Keratinocyte (primary cell): Measurements from ENCODE around the gene RAPGEFL1. TPM values are rescaled to one million over a fixed set of nuclear protein-coding genes. Genes with fewer than 3 reads are reported as not detected.

Experiments
- DNase-seq: peaks from one replicate; pipeline ENCODE4 v3.0.0-alpha.2; 2011; ENCODE audit warnings: low read depth, missing footprints, low spot score
- FAIRE-seq: peaks from 2 replicates; lab custom pipeline; 2011; peaks lifted over from hg19 to GRCh38; lab: Jason Lieb, UNC
- H2AFZ ChIP-seq: 2 replicates; pipeline ENCODE4 v1.6.0; 2012; ENCODE audit warnings: low read length, control low read depth, inconsistent platforms; ENCODE audit not compliant: control insufficient read depth
- H3K27ac ChIP-seq: 2 replicates; pipeline ENCODE4 v1.5.1; 2011; ENCODE audit warnings: low read length; ENCODE audit not compliant: control insufficient read depth, insufficient read depth
- H3K27me3 ChIP-seq: 3 replicates; pipeline ENCODE4 v1.6.0; 2011; ENCODE audit warnings: low read length; ENCODE audit not compliant: control insufficient read depth, insufficient read depth; ENCODE audit errors: extremely low read depth
- H3K36me3 ChIP-seq, 2 experiments: 2 replicates in 1 of 2; 3 replicates in 1 of 2; pipeline ENCODE4 v1.5.1; 2011; ENCODE audit warnings: low read length in 2 of 2, mild to moderate bottlenecking in 1 of 2; ENCODE audit not compliant: control insufficient read depth in 2 of 2, insufficient read depth in 2 of 2; ENCODE audit errors: extremely low read depth in 1 of 2
- H3K4me1 ChIP-seq: 3 replicates; pipeline ENCODE4 v1.5.1; 2011; ENCODE audit warnings: low read length; ENCODE audit not compliant: control insufficient read depth, insufficient read depth; ENCODE audit errors: extremely low read depth
- H3K4me2 ChIP-seq: 3 replicates; pipeline ENCODE4 v1.6.0; 2011; ENCODE audit warnings: low read depth, low read length; ENCODE audit not compliant: control insufficient read depth, insufficient read depth; ENCODE audit errors: extremely low read depth
- H3K4me3 ChIP-seq, 3 experiments: fragments of 200-600 bp in 1 of 3; sonication (generic) in 1 of 3; 2 replicates in 2 of 3; 3 replicates in 1 of 3; pipeline ENCODE4 v1.5.1; 2011 to 2016; ENCODE audit warnings: low read length in 3 of 3, mild to moderate bottlenecking in 3 of 3, control low read depth in 2 of 3, inconsistent platforms in 1 of 3, low read depth in 1 of 3, mixed read lengths in 1 of 3, mixed run types in 1 of 3, moderate library complexity in 1 of 3; ENCODE audit not compliant: control insufficient read depth in 2 of 3, insufficient read depth in 2 of 3; ENCODE audit errors: extremely low read depth in 1 of 3
- H3K79me2 ChIP-seq: 2 replicates; pipeline ENCODE4 v1.6.0; 2012; ENCODE audit warnings: low read length; ENCODE audit not compliant: control insufficient read depth, insufficient read depth
- H3K9ac ChIP-seq: 3 replicates; pipeline ENCODE4 v1.6.0; 2011; ENCODE audit warnings: low read length; ENCODE audit not compliant: control insufficient read depth, insufficient read depth; ENCODE audit errors: extremely low read depth
- H3K9me1 ChIP-seq: 3 replicates; pipeline ENCODE4 v1.6.0; 2011; ENCODE audit warnings: low read length; ENCODE audit not compliant: control insufficient read depth, insufficient read depth; ENCODE audit errors: extremely low read depth
- H3K9me3 ChIP-seq: 2 replicates; pipeline ENCODE4 v1.5.1; 2012; ENCODE audit warnings: low read depth, low read length; ENCODE audit not compliant: control insufficient read depth
- H4K20me1 ChIP-seq: 3 replicates; pipeline ENCODE4 v1.6.0; 2011; ENCODE audit warnings: low read length; ENCODE audit not compliant: control insufficient read depth, insufficient read depth; ENCODE audit errors: extremely low read depth
- EZH2 ChIP-seq: IDR thresholded peaks from one replicate; pipeline ENCODE4 v1.6.1; 2012; ENCODE audit warnings: inconsistent platforms, mild to moderate bottlenecking, low read length, moderate library complexity
- dilution Hi-C: fragments of 300-500 bp; cut with MboI; formaldehyde crosslinking; loops from one replicate; pipeline ENCODE4 v1.7.0; 2020; ENCODE audit warnings: low sequenced_read_pairs; ENCODE audit not compliant: extremely low pct_ligation_motif_present
- polyA plus RNA-seq, 5 experiments: library from polyadenylated mRNA; depleted of rRNA in 3 of 5; stranded (reverse) in 3 of 5; stranded (forward) in 1 of 5; unstranded in 1 of 5; fragments of >200 nt; gene quantifications; 1 replicate in 1 of 5; 2 replicates in 3 of 5; 3 replicates in 1 of 5; pipeline versions ENCODE4 v1.2.1 to v1.2.3, GENCODE V29; 2011 to 2012; ENCODE audit warnings: missing spikeins in 2 of 5, low read depth in 1 of 5, low replicate concordance in 1 of 5
- TF ChIP-seq, protein P1 (sequence below), 3 experiments: IDR thresholded peaks in 1 of 3; conservative IDR thresholded peaks in 1 of 3; optimal IDR thresholded peaks in 1 of 3; 2 replicates in 2 of 3; 3 replicates in 1 of 3; pipeline versions ENCODE3 to v1.5.1; 2011; ENCODE audit warnings: low read length in 3 of 3, mild to moderate bottlenecking in 3 of 3, moderate library complexity in 2 of 3, control low read depth in 1 of 3, inconsistent platforms in 1 of 3; ENCODE audit not compliant: insufficient read depth in 2 of 3; ENCODE audit errors: extremely low read depth in 1 of 3

RAPGEFL1 gene
- polyA plus RNA-seq, 1 donor (not counting 4 experiments of a cell fraction or from before 2014, with no cell fraction given): 21.8 TPM

DNA sequence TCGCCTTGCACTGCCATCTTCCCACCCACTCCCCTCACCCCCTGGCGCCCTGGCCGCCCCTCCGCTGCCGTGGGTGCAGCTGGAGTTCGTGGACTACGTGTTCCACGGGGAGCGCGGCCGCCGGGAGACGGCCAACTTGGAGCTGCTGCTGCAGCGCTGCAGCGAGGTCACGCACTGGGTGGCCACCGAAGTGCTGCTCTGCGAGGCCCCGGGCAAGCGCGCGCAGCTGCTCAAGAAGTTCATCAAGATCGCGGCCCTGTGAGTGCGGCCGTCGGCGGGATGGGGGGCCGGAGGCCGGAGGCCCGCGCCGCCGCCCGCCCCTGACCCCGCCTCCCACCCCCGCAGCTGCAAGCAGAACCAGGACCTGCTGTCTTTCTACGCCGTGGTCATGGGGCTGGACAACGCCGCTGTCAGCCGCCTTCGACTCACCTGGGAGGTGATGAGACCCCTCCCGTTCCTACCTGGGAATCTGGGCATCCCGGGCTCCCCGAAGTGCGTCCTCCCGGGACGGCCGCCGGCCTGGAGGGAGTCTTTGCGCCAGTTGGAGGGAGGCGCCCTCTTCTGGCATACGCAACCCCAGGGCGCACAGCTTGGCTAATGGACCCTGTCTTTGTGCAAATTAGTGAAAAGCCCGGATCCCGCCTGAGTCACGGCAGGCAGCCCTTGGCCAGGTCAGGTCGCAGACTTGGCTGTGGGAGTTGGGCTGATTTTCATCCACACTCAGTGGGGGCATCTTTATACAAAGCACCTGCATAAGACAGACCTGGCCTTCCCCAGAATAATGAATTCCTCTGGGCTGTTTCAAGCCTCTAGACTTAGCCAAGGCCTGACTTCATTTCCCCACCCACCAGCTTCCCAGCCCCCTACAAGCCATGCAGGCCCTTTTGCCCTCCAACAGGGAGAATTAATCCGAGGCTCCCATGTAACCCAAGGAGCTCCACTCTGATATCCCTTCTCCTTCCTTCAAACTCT lies 14.3 kb downstream of the RAPGEFL1 start:
- Histone ChIP-seq H3K36me3 (peaks cover 16 to 17% of the 10 kb centered on the region in 2 experiments), H3K4me3 (peak overlapping the region in 2 of 3 experiments; percentile 35 to 62), H3K4me2 (peak overlapping the region; percentile 63), H3K9ac (peak overlapping the region; percentile 12), H3K4me1 (peaks cover 16% of the 10 kb centered on the region), H3K9me1 (no peaks in the 10 kb centered on the region), H3K27ac (no peak overlapping the region), H4K20me1 (no peaks in the 10 kb centered on the region), H3K9me3 (no peaks in the 10 kb centered on the region), H3K27me3 (no peaks in the 10 kb centered on the region), H3K79me2 (no peaks in the 10 kb centered on the region), H2AFZ (no peak overlapping the region)
- DNase-seq: no peak
- dilution Hi-C loops: no loop called here
- no peak for FAIRE-seq
- TF ChIP-seq EZH2: no peak
- TF ChIP-seq, protein P1, sequence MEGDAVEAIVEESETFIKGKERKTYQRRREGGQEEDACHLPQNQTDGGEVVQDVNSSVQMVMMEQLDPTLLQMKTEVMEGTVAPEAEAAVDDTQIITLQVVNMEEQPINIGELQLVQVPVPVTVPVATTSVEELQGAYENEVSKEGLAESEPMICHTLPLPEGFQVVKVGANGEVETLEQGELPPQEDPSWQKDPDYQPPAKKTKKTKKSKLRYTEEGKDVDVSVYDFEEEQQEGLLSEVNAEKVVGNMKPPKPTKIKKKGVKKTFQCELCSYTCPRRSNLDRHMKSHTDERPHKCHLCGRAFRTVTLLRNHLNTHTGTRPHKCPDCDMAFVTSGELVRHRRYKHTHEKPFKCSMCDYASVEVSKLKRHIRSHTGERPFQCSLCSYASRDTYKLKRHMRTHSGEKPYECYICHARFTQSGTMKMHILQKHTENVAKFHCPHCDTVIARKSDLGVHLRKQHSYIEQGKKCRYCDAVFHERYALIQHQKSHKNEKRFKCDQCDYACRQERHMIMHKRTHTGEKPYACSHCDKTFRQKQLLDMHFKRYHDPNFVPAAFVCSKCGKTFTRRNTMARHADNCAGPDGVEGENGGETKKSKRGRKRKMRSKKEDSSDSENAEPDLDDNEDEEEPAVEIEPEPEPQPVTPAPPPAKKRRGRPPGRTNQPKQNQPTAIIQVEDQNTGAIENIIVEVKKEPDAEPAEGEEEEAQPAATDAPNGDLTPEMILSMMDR (optimal IDR thresholded peaks at IDR 0.05 in 1 of 3, IDR thresholded peaks at IDR 0.05 in 1 of 3, conservative IDR thresholded peaks at IDR 0.05 in 1 of 3; ENCODE audit: extremely low read depth in 1 of 3, insufficient read depth in 2 of 3, low read length in 3 of 3): peak; percentile 57 to 90 (median 67)

DNA sequence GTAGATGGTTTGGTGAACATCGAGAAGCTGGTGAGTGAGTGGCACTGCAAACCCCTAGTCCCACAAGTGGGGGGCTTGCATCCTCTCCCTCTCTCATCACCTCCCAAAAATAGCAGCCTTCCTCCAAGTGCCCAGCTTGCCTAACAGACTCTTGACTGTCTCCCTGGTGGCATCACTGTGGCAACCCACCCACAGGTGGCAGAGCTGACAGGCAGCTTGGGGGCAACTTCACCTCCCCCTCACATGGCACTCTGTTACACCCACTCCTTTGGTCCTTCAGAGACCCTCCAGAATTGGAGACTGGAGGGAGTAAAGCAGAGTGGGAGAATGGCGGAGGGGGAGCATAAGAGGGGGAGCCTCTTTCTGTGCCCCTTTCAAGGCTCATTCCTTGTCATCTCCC lies 15.7 kb downstream of the RAPGEFL1 start:
- Histone ChIP-seq H3K9ac (no peak overlapping the region), H2AFZ (no peak overlapping the region), H3K4me3 (no peak overlapping the region), H3K4me2 (no peak overlapping the region), H3K27me3 (no peaks in the 10 kb centered on the region), H3K79me2 (no peaks in the 10 kb centered on the region), H4K20me1 (no peaks in the 10 kb centered on the region), H3K27ac (no peak overlapping the region), H3K36me3 (peaks cover 13 to 17% of the 10 kb centered on the region in 2 experiments), H3K9me3 (no peaks in the 10 kb centered on the region), H3K9me1 (no peaks in the 10 kb centered on the region), H3K4me1 (peaks cover 16% of the 10 kb centered on the region)
- dilution Hi-C loops: no loop called here
- FAIRE-seq (no peak), DNase-seq (no peak)
- TF ChIP-seq, protein P1 (optimal IDR thresholded peaks at IDR 0.05 in 1 of 3, IDR thresholded peaks at IDR 0.05 in 1 of 3, conservative IDR thresholded peaks at IDR 0.05 in 1 of 3; ENCODE audit: extremely low read depth in 1 of 3, insufficient read depth in 2 of 3, low read length in 3 of 3): no peak
- no peak for TF ChIP-seq EZH2
